Measurements from ENCODE around the gene SMARCD1. TPM values are rescaled to one million over a fixed set of nuclear protein-coding genes. Genes with fewer than 3 reads are reported as not detected.

Gene SMARCD1
- total and polyA plus RNA-seq, 9 of the 15 experiments (the other 6 are each of a cell fraction or from before 2014, with no cell fraction given), result 0.86 to 91.7 (median 48.0) TPM

DNA sequence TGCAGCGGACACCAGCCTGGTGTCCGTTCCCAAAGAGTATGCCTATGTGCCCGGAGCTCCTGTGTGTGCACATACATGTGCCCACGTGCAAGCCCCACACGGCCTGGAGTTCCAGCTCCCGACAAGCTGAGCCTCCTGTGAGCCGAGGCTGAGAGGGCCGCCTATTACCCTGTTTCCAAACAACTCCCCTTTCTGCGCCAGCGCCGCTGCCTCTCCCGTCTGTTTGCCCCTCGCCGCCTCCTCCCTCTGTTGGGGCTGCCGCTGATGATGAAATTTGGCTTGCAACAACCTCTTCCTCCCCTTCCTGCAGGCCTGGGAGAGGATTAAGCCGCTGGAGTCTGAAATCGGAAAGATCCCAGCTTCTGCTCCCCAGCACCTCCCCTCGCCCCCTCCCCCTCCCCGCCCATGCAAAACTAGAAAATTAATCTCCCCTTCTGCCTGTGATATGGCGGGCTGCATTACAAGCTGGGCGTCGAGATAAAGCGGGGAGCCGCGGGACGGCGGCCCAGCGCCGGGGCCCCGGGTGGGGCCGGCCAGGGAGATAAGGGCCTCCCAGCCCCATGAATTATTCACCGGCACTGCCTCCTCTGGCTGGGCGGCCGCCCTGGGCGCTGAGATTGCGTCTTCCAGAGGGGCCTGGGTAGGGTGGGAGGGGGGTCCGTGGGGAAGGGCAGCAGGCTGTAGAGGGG, 34.6 kb upstream of the SMARCD1 start (continued):
- TF ChIP-seq ZNF436 (CRISPR knock-in tag; IDR thresholded peaks at IDR 0.05), result no peak
- TF ChIP-seq PHB (CRISPR knock-in tag; IDR thresholded peaks at IDR 0.05), result no peak
- TF ChIP-seq MEF2D (tag; conservative IDR thresholded peaks at IDR 0.05; ENCODE audit: low read depth), result no peak
- TF ChIP-seq, protein P1, sequence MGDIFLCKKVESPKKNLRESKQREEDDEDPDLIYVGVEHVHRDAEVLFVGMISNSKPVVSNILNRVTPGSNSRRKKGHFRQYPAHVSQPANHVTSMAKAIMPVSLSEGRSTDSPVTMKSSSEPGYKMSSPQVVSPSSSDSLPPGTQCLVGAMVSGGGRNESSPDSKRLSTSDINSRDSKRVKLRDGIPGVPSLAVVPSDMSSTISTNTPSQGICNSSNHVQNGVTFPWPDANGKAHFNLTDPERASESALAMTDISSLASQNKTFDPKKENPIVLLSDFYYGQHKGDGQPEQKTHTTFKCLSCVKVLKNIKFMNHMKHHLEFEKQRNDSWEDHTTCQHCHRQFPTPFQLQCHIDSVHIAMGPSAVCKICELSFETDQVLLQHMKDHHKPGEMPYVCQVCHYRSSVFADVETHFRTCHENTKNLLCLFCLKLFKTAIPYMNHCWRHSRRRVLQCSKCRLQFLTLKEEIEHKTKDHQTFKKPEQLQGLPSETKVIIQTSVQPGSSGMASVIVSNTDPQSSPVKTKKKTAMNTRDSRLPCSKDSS (IDR thresholded peaks at IDR 0.05; ENCODE audit: low read depth, partially characterized antibody), result no peak
- TF ChIP-seq CCNT2 (IDR thresholded peaks at IDR 0.05; ENCODE audit: borderline replicate concordance, extremely low read depth, insufficient read length, low read depth, low read length), result peak; percentile 100
- peak; percentile 58; the same call in 1 of the 2 replicates for TF ChIP-seq CGGBP1 (CRISPR knock-in tag; IDR thresholded peaks at IDR 0.05)
- TF ChIP-seq TEAD1 (CRISPR knock-in tag; IDR thresholded peaks at IDR 0.05), result peak in 1 of 2 experiments; percentile 81; a peak in 1 of 4 replicates
- peak; percentile 98 for TF ChIP-seq KLF16 (IDR thresholded peaks at IDR 0.05)
- TF ChIP-seq, protein P2, sequence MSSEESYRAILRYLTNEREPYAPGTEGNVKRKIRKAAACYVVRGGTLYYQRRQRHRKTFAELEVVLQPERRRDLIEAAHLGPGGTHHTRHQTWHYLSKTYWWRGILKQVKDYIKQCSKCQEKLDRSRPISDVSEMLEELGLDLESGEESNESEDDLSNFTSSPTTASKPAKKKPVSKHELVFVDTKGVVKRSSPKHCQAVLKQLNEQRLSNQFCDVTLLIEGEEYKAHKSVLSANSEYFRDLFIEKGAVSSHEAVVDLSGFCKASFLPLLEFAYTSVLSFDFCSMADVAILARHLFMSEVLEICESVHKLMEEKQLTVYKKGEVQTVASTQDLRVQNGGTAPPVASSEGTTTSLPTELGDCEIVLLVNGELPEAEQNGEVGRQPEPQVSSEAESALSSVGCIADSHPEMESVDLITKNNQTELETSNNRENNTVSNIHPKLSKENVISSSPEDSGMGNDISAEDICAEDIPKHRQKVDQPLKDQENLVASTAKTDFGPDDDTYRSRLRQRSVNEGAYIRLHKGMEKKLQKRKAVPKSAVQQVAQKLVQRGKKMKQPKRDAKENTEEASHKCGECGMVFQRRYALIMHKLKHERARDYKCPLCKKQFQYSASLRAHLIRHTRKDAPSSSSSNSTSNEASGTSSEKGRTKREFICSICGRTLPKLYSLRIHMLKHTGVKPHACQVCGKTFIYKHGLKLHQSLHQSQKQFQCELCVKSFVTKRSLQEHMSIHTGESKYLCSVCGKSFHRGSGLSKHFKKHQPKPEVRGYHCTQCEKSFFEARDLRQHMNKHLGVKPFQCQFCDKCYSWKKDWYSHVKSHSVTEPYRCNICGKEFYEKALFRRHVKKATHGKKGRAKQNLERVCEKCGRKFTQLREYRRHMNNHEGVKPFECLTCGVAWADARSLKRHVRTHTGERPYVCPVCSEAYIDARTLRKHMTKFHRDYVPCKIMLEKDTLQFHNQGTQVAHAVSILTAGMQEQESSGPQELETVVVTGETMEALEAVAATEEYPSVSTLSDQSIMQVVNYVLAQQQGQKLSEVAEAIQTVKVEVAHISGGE (CRISPR knock-in tag; IDR thresholded peaks at IDR 0.05), result peak in 1 of 3 experiments; percentile 90; a peak in 2 of 6 replicates
- TF ChIP-seq CXXC5 (CRISPR knock-in tag; IDR thresholded peaks at IDR 0.05), result peak; percentile 99
- no peak for TF ChIP-seq SAP30 (IDR thresholded peaks at IDR 0.05; ENCODE audit: borderline replicate concordance, insufficient read depth, low read depth, low read length, poor library complexity, severe bottlenecking)
- peak; percentile 14 to 67; a peak in 3 of 4 replicates for TF ChIP-seq MNT (conservative IDR thresholded peaks at IDR 0.05)
- no peak for TF ChIP-seq DNMT1 (IDR thresholded peaks at IDR 0.05)
- TF ChIP-seq SAFB (IDR thresholded peaks at IDR 0.05; ENCODE audit: borderline replicate concordance, low read depth, low read length), result no peak
- TF ChIP-seq NCOA4 (IDR thresholded peaks at IDR 0.05; ENCODE audit: partially characterized antibody), result no peak
- TF ChIP-seq, protein P3, sequence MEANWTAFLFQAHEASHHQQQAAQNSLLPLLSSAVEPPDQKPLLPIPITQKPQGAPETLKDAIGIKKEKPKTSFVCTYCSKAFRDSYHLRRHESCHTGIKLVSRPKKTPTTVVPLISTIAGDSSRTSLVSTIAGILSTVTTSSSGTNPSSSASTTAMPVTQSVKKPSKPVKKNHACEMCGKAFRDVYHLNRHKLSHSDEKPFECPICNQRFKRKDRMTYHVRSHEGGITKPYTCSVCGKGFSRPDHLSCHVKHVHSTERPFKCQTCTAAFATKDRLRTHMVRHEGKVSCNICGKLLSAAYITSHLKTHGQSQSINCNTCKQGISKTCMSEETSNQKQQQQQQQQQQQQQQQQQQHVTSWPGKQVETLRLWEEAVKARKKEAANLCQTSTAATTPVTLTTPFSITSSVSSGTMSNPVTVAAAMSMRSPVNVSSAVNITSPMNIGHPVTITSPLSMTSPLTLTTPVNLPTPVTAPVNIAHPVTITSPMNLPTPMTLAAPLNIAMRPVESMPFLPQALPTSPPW (CRISPR knock-in tag; IDR thresholded peaks at IDR 0.05), result peak; percentile 99
- no peak for TF ChIP-seq ZNF3 (CRISPR knock-in tag; IDR thresholded peaks at IDR 0.05)

Data from K562 (cell line).